GM18502 (cell line): ENCODE measurements around the gene C6.
"Not testable (repeated sequence)": the region's sequence is repeated elsewhere in the genome, so short reads cannot be mapped to it uniquely, and the experiment has no call there.

Source experiments
- ATAC-seq: cut with Tn5 transposase; IDR thresholded peaks from one replicate; pipeline ENCODE4 v1.9.1; 2021; ENCODE audit warnings: mild to moderate bottlenecking; ENCODE audit not compliant: unreplicated experiment, poor library complexity

The C6 gene

GRCh38 chr5:41213340-41213739 is at the start of gene C6:
C6 (minus strand) TSS chr5:41213532; CDS start chr5:41203230, 10,302 bp downstream.
- no peak for ATAC-seq

- ATAC-seq = no peak
Measured at GRCh38 chr5:41256400-41256799, 43.1 kb upstream of the C6 start.

- no peak for ATAC-seq
Measured at GRCh38 chr5:41253109-41253508, 39.8 kb upstream of the C6 start.

- ATAC-seq = no peak
Measured at GRCh38 chr5:41252036-41252435, 38.7 kb upstream of the C6 start.

- ATAC-seq = no peak
Measured at GRCh38 chr5:41250351-41250987, 37.1 kb upstream of the C6 start.

GRCh38 chr5:41247135-41247534 is 33.8 kb upstream of the C6 start:
- ATAC-seq = no peak

- ATAC-seq = no peak
Measured at GRCh38 chr5:41246376-41246775, 33.0 kb upstream of the C6 start.

GRCh38 chr5:41243558-41243957 is 30.2 kb upstream of the C6 start:
- no peak for ATAC-seq

- ATAC-seq = no peak
Measured at GRCh38 chr5:41240985-41241384, 27.7 kb upstream of the C6 start.

GRCh38 chr5:41240390-41240789 is 27.1 kb upstream of the C6 start:
- no peak for ATAC-seq

- ATAC-seq = no peak
Measured at GRCh38 chr5:41234475-41234874, 21.1 kb upstream of the C6 start.

GRCh38 chr5:41232797-41233196 is 19.5 kb upstream of the C6 start:
- ATAC-seq = no peak

- ATAC-seq = not testable (repeated sequence)
Measured at GRCh38 chr5:41230276-41230675, 16.9 kb upstream of the C6 start.

GRCh38 chr5:41223962-41224361 is 10.6 kb upstream of the C6 start:
- ATAC-seq = no peak

GRCh38 chr5:41219658-41220269 is 6.4 kb upstream of the C6 start:
- no peak for ATAC-seq

GRCh38 chr5:41218929-41219657 is 5.8 kb upstream of the C6 start:
- no peak for ATAC-seq

- ATAC-seq = no peak
Measured at GRCh38 chr5:41214182-41214581, 850 bp upstream of the C6 start.

- no peak for ATAC-seq
Measured at GRCh38 chr5:41212935-41213334, 397 bp downstream of the C6 start.

- ATAC-seq = no peak
Measured at GRCh38 chr5:41211417-41211816, 1.9 kb downstream of the C6 start.

GRCh38 chr5:41205475-41205874 is 7.9 kb downstream of the C6 start:
- not testable (repeated sequence) for ATAC-seq

- ATAC-seq = no peak
Measured at GRCh38 chr5:41203033-41203432, 10.3 kb downstream of the C6 start.
